HCT116 (cell line): ENCODE results near the gene SGCA. TPM values are rescaled to one million over a fixed set of nuclear protein-coding genes. Genes with fewer than 3 reads are reported as not detected.
A peak's percentile ranks its signal among the peaks of the same experiment; 100 is the strongest.

Experiments
- ATAC-seq: fragments of 200-7000 bp; cut with Tn5 transposase; 2 replicates; pipeline ENCODE4 v1.9.1; 2020; ENCODE audit warnings: mild to moderate bottlenecking, moderate library complexity
- BruUV-seq: library from RNA; stranded (reverse); fragments of 400-500 nt; replicated peaks from 2 replicates; lab custom pipeline; 2021; lab: Mats Ljungman, UMichigan
- CTCF ChIA-PET: fragments of 300-600 bp; sonication (Branson Sonifier 250); formaldehyde crosslinking; loops from one replicate; lab custom pipeline; 2021; ENCODE audit warnings: antibody characterized with exemption; lab: Charles Lee
- POLR2A ChIA-PET: fragments of 300-600, 350-600 bp; sonication (Branson Sonifier 250); formaldehyde crosslinking; loops from one replicate; lab custom pipeline; 2021; ENCODE audit warnings: antibody characterized with exemption; lab: Charles Lee
- RAD21 ChIA-PET, 2 experiments: fragments of 300-600 bp; sonication (Branson Sonifier 250); formaldehyde crosslinking; loops; one replicate each; lab custom pipeline; 2023; ENCODE audit warnings: low total read pairs in 2 of 2; ENCODE audit not compliant: uncharacterized antibody in 2 of 2, unreplicated experiment in 2 of 2, low non-redundant PET in 1 of 2; lab: Charles Lee
- DNase-seq: peaks from one replicate; pipeline ENCODE4 v3.0.0-alpha.2; 2010; ENCODE audit warnings: low read depth, low spot score
- H2AFZ ChIP-seq: fragments of 200-600 bp; shearing (Covaris generic), sonication (generic); 2 replicates; pipeline ENCODE4 v1.6.1; 2017; ENCODE audit warnings: low read depth, mixed run types, mixed read lengths, antibody characterized with exemption, low read length; ENCODE audit not compliant: poor library complexity, severe bottlenecking
- H3K27ac ChIP-seq: 2 replicates; pipeline ENCODE4 v1.5.1; 2012; ENCODE audit warnings: low read depth, low read length
- H3K27me3 ChIP-seq: fragments of 200-600 bp; sonication (generic); 2 replicates; pipeline ENCODE4 v1.6.1; 2016; ENCODE audit warnings: mixed run types, low read length, mixed read lengths; ENCODE audit not compliant: insufficient read depth
- H3K36me3 ChIP-seq, 2 experiments: fragments of 200-500 bp in 1 of 2; fragments of 200-600 bp in 1 of 2; sonication (Bioruptor generic) in 1 of 2; sonication (generic) in 1 of 2; 2 replicates each; pipeline versions ENCODE4 v1.5.1 to v1.6.1; 2014 to 2016; ENCODE audit warnings: low read length in 2 of 2, inconsistent platforms in 1 of 2, mixed read lengths in 1 of 2, mixed run types in 1 of 2; ENCODE audit not compliant: insufficient read depth in 2 of 2, control insufficient read depth in 1 of 2
- H3K4me1 ChIP-seq, 2 experiments: fragments of 200-600 bp in 1 of 2; sonication (generic) in 1 of 2; 2 replicates each; pipeline versions ENCODE4 v1.5.1 to v1.6.1; 2012 to 2017; ENCODE audit warnings: low read length in 2 of 2, inconsistent platforms in 1 of 2, mild to moderate bottlenecking in 1 of 2, mixed read lengths in 1 of 2, mixed run types in 1 of 2, moderate library complexity in 1 of 2; ENCODE audit not compliant: insufficient read depth in 2 of 2, control insufficient read depth in 1 of 2
- H3K4me2 ChIP-seq: fragments of 200-600 bp; sonication (generic); 2 replicates; pipeline ENCODE4 v1.6.1; 2017; ENCODE audit warnings: mixed run types, low read length, mixed read lengths
- H3K4me3 ChIP-seq, 2 experiments: fragments of 200-600 bp in 1 of 2; sonication (generic) in 1 of 2; replicated peaks in 1 of 2; 2 replicates each; pipeline ENCODE4 v1.5.1; 2011 to 2016; ENCODE audit warnings: low read length in 2 of 2, control low read depth in 1 of 2, low read depth in 1 of 2, mild to moderate bottlenecking in 1 of 2, mixed read lengths in 1 of 2, mixed run types in 1 of 2
- H3K79me2 ChIP-seq: fragments of 200-600 bp; sonication (generic); 2 replicates; pipeline ENCODE4 v1.6.1; 2017; ENCODE audit warnings: mild to moderate bottlenecking, mixed run types, low read length, moderate library complexity, mixed read lengths; ENCODE audit not compliant: insufficient read depth
- H3K9ac ChIP-seq: fragments of 200-600 bp; sonication (generic); 2 replicates; pipeline ENCODE4 v1.6.1; 2016; ENCODE audit warnings: low read length, mixed read lengths
- H3K9me2 ChIP-seq: fragments of 200-600 bp; sonication (generic), shearing (Covaris generic); 2 replicates; pipeline ENCODE4 v1.6.1; 2017; ENCODE audit warnings: mixed run types, mild to moderate bottlenecking, moderate library complexity; ENCODE audit not compliant: insufficient read depth
- H3K9me3 ChIP-seq, 2 experiments: fragments of 200-500 bp in 1 of 2; fragments of 200-600 bp in 1 of 2; sonication (Bioruptor generic) in 1 of 2; sonication (generic) in 1 of 2; 2 replicates each; pipeline ENCODE4 v1.6.1; 2014 to 2017; ENCODE audit warnings: low read length in 2 of 2, mixed read lengths in 2 of 2, inconsistent platforms in 1 of 2, low read depth in 1 of 2, mild to moderate bottlenecking in 1 of 2, mixed run types in 1 of 2, moderate library complexity in 1 of 2; ENCODE audit not compliant: control insufficient read depth in 1 of 2, insufficient read depth in 1 of 2
- H4K20me1 ChIP-seq: fragments of 200-600 bp; sonication (generic), shearing (Covaris generic); 2 replicates; pipeline ENCODE4 v1.6.1; 2017; ENCODE audit warnings: mixed run types, mild to moderate bottlenecking, moderate library complexity; ENCODE audit not compliant: insufficient read depth
- EGR1 ChIP-seq: IDR thresholded peaks from 2 replicates; pipeline ENCODE4 v1.6.1; 2012; ENCODE audit warnings: low read depth
- EZH2 ChIP-seq: fragments of 200-600 bp; sonication (generic); IDR thresholded peaks from 2 replicates; pipeline ENCODE4 v1.6.1; 2017; ENCODE audit warnings: antibody characterized with exemption, mixed run types
- JUND ChIP-seq: IDR thresholded peaks from 2 replicates; pipeline ENCODE4 v1.6.1; 2012
- POLR2A ChIP-seq: IDR thresholded peaks from 2 replicates; pipeline ENCODE4 v1.7.0; 2011; ENCODE audit warnings: borderline replicate concordance; ENCODE audit not compliant: insufficient read depth, insufficient read length; ENCODE audit errors: extremely low read depth
- SIN3A ChIP-seq: IDR thresholded peaks from 2 replicates; pipeline ENCODE4 v1.6.1; 2012; ENCODE audit warnings: low read depth
- SP1 ChIP-seq: IDR thresholded peaks from 2 replicates; pipeline ENCODE4 v1.6.1; 2012; ENCODE audit warnings: low read depth
- SRF ChIP-seq: IDR thresholded peaks from 2 replicates; pipeline ENCODE4 v1.6.1; 2012; ENCODE audit warnings: low read depth
- TCF7L2 ChIP-seq: IDR thresholded peaks from 2 replicates; pipeline ENCODE4 v1.7.0; 2011; ENCODE audit warnings: borderline replicate concordance, inconsistent platforms; ENCODE audit not compliant: insufficient read depth, insufficient read length; ENCODE audit errors: extremely low read depth
- YY1 ChIP-seq: IDR thresholded peaks from 2 replicates; pipeline ENCODE4 v1.6.1; 2011; ENCODE audit warnings: low read length, low read depth, moderate library complexity, mild to moderate bottlenecking; ENCODE audit not compliant: insufficient replicate concordance; ENCODE audit errors: extremely low read depth
- ZFX ChIP-seq: fragments of 450-650 bp; IDR thresholded peaks from 2 replicates; pipeline ENCODE4 v1.6.1; 2017
- intact Hi-C: fragments of 100-400 bp; cut with micrococcal nuclease; formaldehyde crosslinking; loops from 2 replicates; pipeline ENCODE4 v1.10.0; 2022
- total RNA-seq: library from RNA; stranded (reverse); gene quantifications from one replicate; pipeline ENCODE4 v1.2.1, GENCODE V29; 2021; ENCODE audit not compliant: unreplicated experiment
- TF ChIP-seq, protein P1 (sequence below): IDR thresholded peaks from 2 replicates; pipeline ENCODE4 v1.6.1; 2011; ENCODE audit warnings: mild to moderate bottlenecking, low read length, moderate library complexity; ENCODE audit not compliant: insufficient replicate concordance; ENCODE audit errors: extremely low read depth
- TF ChIP-seq, protein P2 (sequence below): IDR thresholded peaks from 2 replicates; pipeline ENCODE4 v1.6.1; 2012

The SGCA gene
- total RNA-seq, 1 experiment from 2014 or later: 0.37 TPM

DNA sequence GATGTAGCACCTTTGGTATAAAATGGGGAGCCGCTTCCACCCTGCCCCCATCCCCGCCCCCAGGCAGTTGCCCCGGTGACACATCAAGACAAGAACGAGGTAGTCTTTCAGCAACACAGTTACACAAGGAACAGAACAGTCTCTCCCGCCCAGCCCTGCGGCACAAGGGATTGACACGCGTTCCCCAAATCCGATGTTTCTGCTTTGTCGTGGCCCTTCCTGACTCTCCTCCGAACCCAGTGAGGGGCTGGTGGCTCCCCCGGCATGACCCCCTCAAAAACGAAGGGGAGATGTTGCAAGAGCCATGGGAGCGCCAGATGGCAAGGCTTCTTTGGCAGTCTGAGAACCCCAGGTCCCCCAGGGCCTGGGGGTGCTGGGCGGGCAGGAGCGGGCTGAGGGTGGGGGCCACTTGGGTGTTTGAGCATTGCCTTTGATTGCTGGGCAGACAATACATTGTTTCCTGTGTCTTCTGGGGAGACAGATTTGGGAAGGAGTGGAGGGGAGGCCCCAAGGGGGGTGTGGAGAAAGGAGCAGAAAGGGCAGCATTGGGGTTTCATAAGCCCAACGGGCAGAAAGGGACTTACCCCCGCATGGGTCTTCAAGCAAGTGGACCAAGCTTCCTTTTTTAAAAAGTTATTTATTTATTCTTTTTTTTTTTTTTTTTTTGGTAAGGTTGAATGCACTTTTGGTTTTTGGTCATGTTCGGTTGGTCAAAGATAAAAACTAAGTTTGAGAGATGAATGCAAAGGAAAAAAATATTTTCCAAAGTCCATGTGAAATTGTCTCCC, 19.0 kb downstream of the SGCA start (continued):
- TF ChIP-seq, protein P1, sequence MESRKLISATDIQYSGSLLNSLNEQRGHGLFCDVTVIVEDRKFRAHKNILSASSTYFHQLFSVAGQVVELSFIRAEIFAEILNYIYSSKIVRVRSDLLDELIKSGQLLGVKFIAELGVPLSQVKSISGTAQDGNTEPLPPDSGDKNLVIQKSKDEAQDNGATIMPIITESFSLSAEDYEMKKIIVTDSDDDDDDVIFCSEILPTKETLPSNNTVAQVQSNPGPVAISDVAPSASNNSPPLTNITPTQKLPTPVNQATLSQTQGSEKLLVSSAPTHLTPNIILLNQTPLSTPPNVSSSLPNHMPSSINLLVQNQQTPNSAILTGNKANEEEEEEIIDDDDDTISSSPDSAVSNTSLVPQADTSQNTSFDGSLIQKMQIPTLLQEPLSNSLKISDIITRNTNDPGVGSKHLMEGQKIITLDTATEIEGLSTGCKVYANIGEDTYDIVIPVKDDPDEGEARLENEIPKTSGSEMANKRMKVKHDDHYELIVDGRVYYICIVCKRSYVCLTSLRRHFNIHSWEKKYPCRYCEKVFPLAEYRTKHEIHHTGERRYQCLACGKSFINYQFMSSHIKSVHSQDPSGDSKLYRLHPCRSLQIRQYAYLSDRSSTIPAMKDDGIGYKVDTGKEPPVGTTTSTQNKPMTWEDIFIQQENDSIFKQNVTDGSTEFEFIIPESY: no peak
- TF ChIP-seq, protein P2, sequence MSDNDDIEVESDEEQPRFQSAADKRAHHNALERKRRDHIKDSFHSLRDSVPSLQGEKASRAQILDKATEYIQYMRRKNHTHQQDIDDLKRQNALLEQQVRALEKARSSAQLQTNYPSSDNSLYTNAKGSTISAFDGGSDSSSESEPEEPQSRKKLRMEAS: no peak
- TF ChIP-seq TCF7L2 (no peak), SP1 (no peak), EGR1 (no peak), JUND (no peak)

DNA sequence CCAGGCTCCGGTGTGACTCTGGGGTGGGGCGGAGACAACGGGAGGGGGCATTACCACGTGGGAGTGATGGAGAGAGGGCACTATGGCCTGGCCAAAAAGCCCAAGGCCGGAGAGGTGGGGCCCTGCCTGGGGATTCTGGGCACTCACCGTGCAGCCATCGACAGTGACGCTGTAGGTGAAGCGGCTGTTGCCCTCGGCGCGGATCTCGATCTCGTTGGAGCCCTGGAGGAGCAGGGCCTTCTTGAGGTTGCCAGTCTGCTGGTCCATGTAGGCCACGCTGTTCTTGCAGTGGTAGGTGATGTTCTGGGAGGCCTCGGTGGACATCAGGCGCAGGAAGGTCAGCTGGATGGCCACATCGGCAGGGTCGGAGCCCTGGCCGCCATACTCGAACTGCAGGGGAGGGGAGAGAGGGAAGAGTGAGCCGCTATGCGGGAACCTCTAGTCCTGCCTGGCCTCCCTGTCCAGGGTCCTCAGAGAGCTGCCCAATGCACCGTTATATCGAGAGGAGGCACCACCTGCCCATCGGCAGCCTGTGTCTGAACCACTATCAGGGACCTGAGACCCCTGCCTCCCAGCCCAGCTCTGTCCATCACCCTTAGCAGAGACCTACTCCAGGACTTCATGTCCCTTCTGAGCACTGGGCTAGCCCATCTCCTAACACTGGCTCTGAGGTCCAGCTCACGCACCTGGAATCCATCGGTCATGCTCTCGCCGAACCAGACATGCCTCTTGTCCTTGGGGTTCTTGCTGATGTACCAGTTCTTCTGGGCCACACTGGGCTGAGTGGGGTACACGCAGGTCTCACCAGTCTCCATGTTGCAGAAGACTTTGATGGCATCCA, 20.0 kb downstream of the SGCA start:
- Histone ChIP-seq H3K9ac (no peak overlapping the region), H3K9me3 (no peaks in the 10 kb centered on the region), H3K9me2 (no peaks in the 10 kb centered on the region), H3K27me3 (no peaks in the 10 kb centered on the region), H3K79me2 (no peaks in the 10 kb centered on the region), H3K4me3 (no peak overlapping the region), H3K36me3 (peaks cover 0 to 13% of the 10 kb centered on the region in 2 experiments; a peak in 1 of 4 replicates), H3K4me1 (no peaks in the 10 kb centered on the region), H2AFZ (no peak overlapping the region), H3K4me2 (no peak overlapping the region), H3K27ac (no peak overlapping the region), H4K20me1 (no peaks in the 10 kb centered on the region)
- no peak for DNase-seq
- intact Hi-C loops: no loop called here
- no peak for ATAC-seq
- RAD21 ChIA-PET: no interaction called here
- BruUV-seq: TSS peak; percentile 48
- CTCF ChIA-PET: no interaction called here
- TF ChIP-seq SIN3A: no peak
- no peak for TF ChIP-seq SRF
- TF ChIP-seq YY1: no peak
- TF ChIP-seq ZFX: no peak
- TF ChIP-seq POLR2A: no peak
- TF ChIP-seq EZH2: no peak
- no peak for TF ChIP-seq SP1
- no peak for TF ChIP-seq EGR1
- POLR2A ChIA-PET: no interaction called here
